ENCODE measurements around the gene FOXJ1. TPM values are rescaled to one million over a fixed set of nuclear protein-coding genes. Genes with fewer than 3 reads are reported as not detected.

Gene FOXJ1
- total and polyA plus RNA-seq, 4 donors, result under 0.01 to 1.5 TPM; not detected in 2

GRCh38 chr17:76142039-76142584 lies 1.1 kb upstream of the FOXJ1 start:
- peaks cover 2 to 18% (median 9%) of the 10 kb centered on the region in 4 donors for H3K4me1 ChIP-seq (ENCODE audit: control insufficient read depth in 4 of 4, insufficient read depth in 4 of 4, low read length in 3 of 4)
- H3K4me3 ChIP-seq (ENCODE audit: low read depth in 1 of 3, low read length in 3 of 3), result no peak overlapping the region
- H3K9ac ChIP-seq (ENCODE audit: low read depth in 1 of 2, low read length in 2 of 2), result no peak overlapping the region
- H3K9me3 ChIP-seq (ENCODE audit: control insufficient read depth in 4 of 4, low read length in 3 of 4), result no peaks in the 10 kb centered on the region
- TF ChIP-seq REST (IDR thresholded peaks at IDR 0.05), result no peak
- no peak for TF ChIP-seq RXRA (IDR thresholded peaks at IDR 0.05)
- WGBS, result 77% methylated on average over 10 of the region's 10 CpGs
- H3K27me3 ChIP-seq (ENCODE audit: control insufficient read depth in 4 of 4, insufficient read depth in 4 of 4, low read length in 3 of 4), result peaks cover 0 to 3% (median 1%) of the 10 kb centered on the region in 4 donors
- H3K27ac ChIP-seq (ENCODE audit: low read depth in 1 of 2, low read length in 2 of 2), result no peak overlapping the region
- DNase-seq (ENCODE audit: low spot score), result peak; percentile 30
- no peaks in the 10 kb centered on the region for H3K36me3 ChIP-seq (ENCODE audit: control insufficient read depth in 4 of 4, insufficient read depth in 3 of 4, low read depth in 1 of 4, low read length in 3 of 4)

GRCh38 chr17:76140661-76141211 lies 309 bp downstream of the FOXJ1 start:
- TF ChIP-seq HNF4G (IDR thresholded peaks at IDR 0.05), result no peak
- no peak for TF ChIP-seq CTCF (IDR thresholded peaks at IDR 0.05; ENCODE audit: low read depth, low read length, missing input control)
- TF ChIP-seq ATF3 (IDR thresholded peaks at IDR 0.05), result no peak
- no peak for TF ChIP-seq TAF1 (conservative IDR thresholded peaks at IDR 0.05)
- no peak for TF ChIP-seq HNF4A (conservative IDR thresholded peaks at IDR 0.05)
- no peak for TF ChIP-seq REST (IDR thresholded peaks at IDR 0.05)
- no peak for TF ChIP-seq NR2F2 (IDR thresholded peaks at IDR 0.05)
- no peak for TF ChIP-seq RXRA (IDR thresholded peaks at IDR 0.05)
- no peak for TF ChIP-seq RAD21 (IDR thresholded peaks at IDR 0.05)
- TF ChIP-seq MAX (IDR thresholded peaks at IDR 0.05), result no peak
- no peak for TF ChIP-seq JUND (IDR thresholded peaks at IDR 0.05)
- Histone ChIP-seq H3K9ac (ENCODE audit: low read depth in 1 of 2, low read length in 2 of 2) (no peak overlapping the region), H3K4me3 (ENCODE audit: low read depth in 1 of 3, low read length in 3 of 3) (peak overlapping the region in 1 of 3 donors; percentile 47), H3K27me3 (ENCODE audit: control insufficient read depth in 4 of 4, insufficient read depth in 4 of 4, low read length in 3 of 4) (peaks cover 0 to 3% (median 1%) of the 10 kb centered on the region in 4 donors), H3K4me1 (ENCODE audit: control insufficient read depth in 4 of 4, insufficient read depth in 4 of 4, low read length in 3 of 4) (peaks cover 2 to 18% (median 9%) of the 10 kb centered on the region in 4 donors), H3K9me3 (ENCODE audit: control insufficient read depth in 4 of 4, low read length in 3 of 4) (no peaks in the 10 kb centered on the region), H3K27ac (ENCODE audit: low read depth in 1 of 2, low read length in 2 of 2) (no peak overlapping the region), H3K36me3 (ENCODE audit: control insufficient read depth in 4 of 4, insufficient read depth in 3 of 4, low read depth in 1 of 4, low read length in 3 of 4) (no peaks in the 10 kb centered on the region)
- no peak for DNase-seq (ENCODE audit: low spot score)
- WGBS, result 9% methylated on average over 24 of the region's 24 CpGs
